Mesothelial cell of epicardium (in vitro differentiated cells): ENCODE data around the gene TUSC2. TPM values are rescaled to one million over a fixed set of nuclear protein-coding genes. Genes with fewer than 3 reads are reported as not detected.

Source experiments
- DNase-seq, 2 experiments: peaks; one replicate each; pipeline ENCODE4 v3.0.0; 2021; ENCODE audit warnings: low spot score in 2 of 2; ENCODE audit not compliant: unreplicated experiment in 2 of 2
- H3K27ac Mint-ChIP-seq: 2 replicates; pipeline ENCODE4 v1.8.0; 2021; ENCODE audit warnings: mixed read lengths
- H3K27me3 Mint-ChIP-seq: 2 replicates; pipeline ENCODE4 v1.8.0; 2021; ENCODE audit warnings: low read depth, mixed read lengths
- H3K36me3 Mint-ChIP-seq: 2 replicates; pipeline ENCODE4 v1.8.0; 2021; ENCODE audit warnings: mixed read lengths
- H3K4me1 Mint-ChIP-seq: 2 replicates; pipeline ENCODE4 v1.8.0; 2021; ENCODE audit warnings: mixed read lengths
- H3K4me3 Mint-ChIP-seq: 2 replicates; pipeline ENCODE4 v1.8.0; 2021; ENCODE audit warnings: mild to moderate bottlenecking, moderate library complexity, mixed read lengths
- H3K9me3 Mint-ChIP-seq: 2 replicates; pipeline ENCODE4 v1.8.0; 2021; ENCODE audit warnings: mixed read lengths
- total RNA-seq: library from RNA; stranded (reverse); gene quantifications from 3 replicates; pipeline ENCODE4 v1.2.1, GENCODE V29; 2021
- TF ChIP-seq, protein P1 (sequence below): fragments of 200-600 bp; sonication (generic); IDR thresholded peaks from one replicate; pipeline ENCODE4 v1.5.0; 2021; ENCODE audit warnings: antibody characterized with exemption; ENCODE audit not compliant: unreplicated experiment

Gene TUSC2
- total RNA-seq, 1 donor from 2014 or later = 19.8 TPM

DNA sequence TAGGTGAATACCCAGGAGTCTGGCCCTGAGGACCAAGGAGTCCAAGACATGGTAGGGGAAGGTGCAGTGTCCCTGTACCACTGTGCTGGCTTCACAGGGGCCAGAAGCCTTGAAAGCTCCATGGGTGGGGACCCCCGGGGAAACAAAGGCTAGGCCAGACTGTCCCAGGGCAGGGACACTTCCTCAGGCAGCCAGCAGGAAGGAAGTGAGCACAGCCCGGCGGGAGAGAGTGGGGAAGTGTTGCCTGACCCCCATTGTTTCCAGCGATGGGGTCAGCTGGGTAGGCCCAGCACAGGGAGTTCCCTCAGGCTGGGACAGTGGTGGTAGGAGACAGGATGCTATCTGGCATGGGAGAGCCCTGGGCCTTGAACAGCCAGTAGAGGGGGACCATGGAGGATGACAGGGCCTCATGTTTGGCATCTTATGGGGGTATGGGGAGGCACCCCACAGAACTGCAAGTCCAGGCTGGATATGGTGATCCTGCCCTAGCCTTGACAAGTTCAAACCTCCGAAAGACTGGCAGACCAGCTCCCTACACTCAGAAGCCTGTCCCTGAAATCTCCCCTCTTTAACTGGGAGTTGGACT lies 4.3 kb downstream of the TUSC2 start:
- Mint-ChIP-seq H3K9me3 (no peaks in the 10 kb centered on the region), H3K27me3 (no peaks in the 10 kb centered on the region), H3K4me3 (no peak overlapping the region), H3K27ac (no peak overlapping the region), H3K36me3 (peaks cover 2% of the 10 kb centered on the region), H3K4me1 (peaks cover 47% of the 10 kb centered on the region)
- no peak for DNase-seq
- TF ChIP-seq, protein P1, sequence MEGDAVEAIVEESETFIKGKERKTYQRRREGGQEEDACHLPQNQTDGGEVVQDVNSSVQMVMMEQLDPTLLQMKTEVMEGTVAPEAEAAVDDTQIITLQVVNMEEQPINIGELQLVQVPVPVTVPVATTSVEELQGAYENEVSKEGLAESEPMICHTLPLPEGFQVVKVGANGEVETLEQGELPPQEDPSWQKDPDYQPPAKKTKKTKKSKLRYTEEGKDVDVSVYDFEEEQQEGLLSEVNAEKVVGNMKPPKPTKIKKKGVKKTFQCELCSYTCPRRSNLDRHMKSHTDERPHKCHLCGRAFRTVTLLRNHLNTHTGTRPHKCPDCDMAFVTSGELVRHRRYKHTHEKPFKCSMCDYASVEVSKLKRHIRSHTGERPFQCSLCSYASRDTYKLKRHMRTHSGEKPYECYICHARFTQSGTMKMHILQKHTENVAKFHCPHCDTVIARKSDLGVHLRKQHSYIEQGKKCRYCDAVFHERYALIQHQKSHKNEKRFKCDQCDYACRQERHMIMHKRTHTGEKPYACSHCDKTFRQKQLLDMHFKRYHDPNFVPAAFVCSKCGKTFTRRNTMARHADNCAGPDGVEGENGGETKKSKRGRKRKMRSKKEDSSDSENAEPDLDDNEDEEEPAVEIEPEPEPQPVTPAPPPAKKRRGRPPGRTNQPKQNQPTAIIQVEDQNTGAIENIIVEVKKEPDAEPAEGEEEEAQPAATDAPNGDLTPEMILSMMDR = no peak

DNA sequence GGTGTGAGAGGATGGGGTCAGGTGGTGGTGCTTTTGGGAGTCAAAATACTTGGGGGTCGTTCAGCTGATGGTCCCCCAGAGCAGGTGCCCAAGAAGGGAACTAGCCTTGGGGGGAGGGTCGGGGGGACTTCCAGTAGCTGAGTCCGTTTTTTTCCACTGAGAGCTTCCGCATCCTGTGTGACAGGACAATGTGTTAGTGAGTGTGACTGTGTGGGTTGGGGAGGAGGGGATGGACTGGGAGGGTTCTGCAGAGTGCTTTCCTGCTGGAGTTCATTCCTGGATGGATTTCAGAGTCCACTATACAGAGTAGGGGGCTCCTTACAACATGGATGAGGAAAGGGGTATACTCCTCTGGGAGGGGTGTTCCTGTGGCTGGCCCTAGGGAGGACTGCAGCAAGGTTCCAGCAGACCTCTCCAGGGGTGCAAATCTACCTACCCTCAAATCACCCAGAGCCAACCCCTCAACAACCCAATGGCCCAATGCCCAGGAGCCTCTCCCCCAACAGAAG lies 4.9 kb downstream of the TUSC2 start:
- no peak for DNase-seq
- H3K9me3 Mint-ChIP-seq = no peaks in the 10 kb centered on the region
- TF ChIP-seq, protein P1 = no peak
- no peak overlapping the region for H3K4me3 Mint-ChIP-seq
- no peaks in the 10 kb centered on the region for H3K27me3 Mint-ChIP-seq
- peaks cover 5% of the 10 kb centered on the region for H3K36me3 Mint-ChIP-seq
- no peak overlapping the region for H3K27ac Mint-ChIP-seq
- peaks cover 46% of the 10 kb centered on the region for H3K4me1 Mint-ChIP-seq

DNA sequence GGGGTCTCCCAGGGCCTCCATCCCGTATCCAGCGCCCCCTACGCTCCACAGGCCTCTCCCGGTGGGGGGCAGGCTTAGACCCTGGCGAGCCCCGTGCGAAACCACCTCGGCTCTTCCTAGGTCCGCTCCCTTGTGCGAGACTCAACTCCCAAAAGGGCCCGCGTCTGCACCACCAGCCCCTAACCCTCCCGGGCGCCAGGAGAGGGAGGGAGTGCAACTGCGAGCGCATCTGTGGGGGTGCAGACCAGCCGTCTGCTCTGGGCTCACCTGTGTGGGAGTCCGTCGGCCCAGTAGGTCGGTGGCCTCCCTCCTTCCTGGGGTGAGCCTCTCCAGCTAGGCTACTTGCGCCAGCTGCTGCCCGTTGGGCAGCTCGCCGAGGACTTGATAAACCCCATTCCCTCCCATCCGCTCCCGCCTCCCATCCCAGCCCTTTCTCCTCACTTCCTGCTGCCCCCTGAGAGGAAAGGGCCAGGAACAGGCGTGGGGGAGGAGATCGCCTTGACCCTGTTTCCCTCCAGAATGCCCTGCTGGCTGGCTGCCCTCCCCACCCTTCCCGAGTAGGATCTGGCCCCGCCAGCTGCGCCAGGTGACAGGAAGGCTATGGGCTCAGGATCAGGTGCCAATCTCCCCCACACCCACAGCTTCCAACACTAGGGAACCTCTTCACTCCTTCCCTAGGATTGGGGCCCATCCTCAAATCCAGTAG lies 5.5 kb downstream of the TUSC2 start, which contains the start of gene HYAL2:
Gene HYAL2 (minus strand): TSS at position 360 of the 706 bp plus-strand sequence. CDS start 2,256 bp downstream, outside the sequence.
- Mint-ChIP-seq H3K9me3 (no peaks in the 10 kb centered on the region), H3K4me3 (peak within 1 kb of the TSS; percentile 81), H3K27ac (peak within 1 kb of the TSS; percentile 95), H3K36me3 (peaks cover 5% of the 10 kb centered on the region), H3K4me1 (peaks cover 49% of the 10 kb centered on the region), H3K27me3 (no peaks in the 10 kb centered on the region)
- TF ChIP-seq, protein P1 = no peak
- DNase-seq = no peak

DNA sequence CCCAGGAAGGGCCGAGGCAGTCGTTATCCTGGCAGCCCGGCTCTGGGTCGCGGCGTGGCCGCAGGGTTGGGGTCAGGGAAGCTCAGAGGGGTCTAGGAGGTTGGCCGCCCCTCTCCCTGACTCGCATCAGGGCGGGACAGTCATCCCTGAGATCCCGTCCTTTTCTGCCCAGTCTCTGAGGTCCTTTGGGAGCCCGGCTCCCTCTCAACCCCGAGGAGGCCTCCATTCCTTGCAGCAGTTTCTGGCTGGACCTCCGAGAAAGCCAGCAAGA lies 6.0 kb downstream of the TUSC2 start:
- H3K9me3 Mint-ChIP-seq = no peaks in the 10 kb centered on the region
- peaks cover 5% of the 10 kb centered on the region for H3K36me3 Mint-ChIP-seq
- H3K27ac Mint-ChIP-seq = peak overlapping the region; percentile 53
- no peaks in the 10 kb centered on the region for H3K27me3 Mint-ChIP-seq
- TF ChIP-seq, protein P1 = no peak
- no peak for DNase-seq
- peaks cover 51% of the 10 kb centered on the region for H3K4me1 Mint-ChIP-seq
- peak overlapping the region; percentile 81 for H3K4me3 Mint-ChIP-seq

DNA sequence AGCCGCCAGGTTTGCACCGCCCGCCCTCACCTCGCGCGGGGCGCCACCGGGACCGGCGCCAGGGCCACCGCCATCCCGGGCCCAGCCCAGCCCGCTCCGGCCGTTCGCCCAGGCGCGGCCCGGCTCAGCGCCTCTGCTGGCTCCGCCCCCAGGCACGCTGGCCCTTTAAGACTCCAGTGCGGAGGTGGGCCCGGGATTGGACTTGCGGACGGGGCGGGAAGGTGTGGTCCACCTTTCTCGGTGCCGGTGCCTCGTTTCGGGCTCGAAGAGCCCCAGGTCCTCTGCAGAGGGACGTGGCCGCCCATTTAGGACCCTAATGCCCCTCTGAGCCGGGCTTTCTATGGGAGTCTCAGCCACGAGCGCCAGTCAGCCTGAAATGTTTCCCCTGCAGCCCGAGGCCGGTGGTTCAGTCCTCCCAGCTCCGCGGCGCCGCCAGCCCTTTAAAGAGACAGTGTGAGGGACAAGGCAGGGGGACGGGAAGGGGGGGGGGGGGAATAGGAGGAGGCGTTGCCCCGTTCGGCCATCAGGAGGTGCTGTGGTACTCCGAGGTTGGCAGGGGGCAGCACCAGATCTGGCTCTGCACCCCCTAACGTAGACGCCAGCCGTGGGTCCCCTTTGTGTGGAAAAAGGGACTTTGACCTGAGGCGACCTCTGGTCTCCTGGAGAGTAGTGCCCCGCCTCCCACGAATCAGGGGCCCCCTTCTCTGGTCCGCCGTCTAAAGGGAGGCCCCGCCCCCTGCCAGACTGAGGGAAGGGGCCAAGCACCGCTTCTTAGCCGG lies 6.5 kb downstream of the TUSC2 start:
- Mint-ChIP-seq H3K4me1 (peaks cover 52% of the 10 kb centered on the region), H3K27me3 (no peaks in the 10 kb centered on the region), H3K27ac (peak overlapping the region; percentile 95), H3K36me3 (peaks cover 8% of the 10 kb centered on the region), H3K9me3 (no peaks in the 10 kb centered on the region), H3K4me3 (peak overlapping the region; percentile 88)
- DNase-seq = peak; percentile 71 to 88
- TF ChIP-seq, protein P1 = peak; percentile 60
